Hepatocyte (in vitro differentiated cells): ENCODE measurements around the gene MRTFA.

Experiments used
- CTCF ChIP-seq: fragments of 200-600 bp; sonication (generic); IDR thresholded peaks from 2 replicates; pipeline ENCODE4 v1.5.1; 2016; ENCODE audit warnings: antibody characterized with exemption, mild to moderate bottlenecking; ENCODE audit not compliant: poor library complexity
- EZH2 ChIP-seq: fragments of 200-600 bp; sonication (generic); IDR thresholded peaks from 2 replicates; pipeline ENCODE4 v1.6.1; 2016; ENCODE audit warnings: antibody characterized with exemption, mild to moderate bottlenecking, borderline replicate concordance

GRCh38 chr22:40491990-40492631 lies 144.4 kb downstream of the MRTFA start:
- TF ChIP-seq EZH2 (no peak), CTCF (no peak)
